Measurements from ENCODE around the gene PAX8. TPM values are rescaled to one million over a fixed set of nuclear protein-coding genes. Genes with fewer than 3 reads are reported as not detected.

Gene PAX8
- total RNA-seq, 1 experiment from 2014 or later, result 3.4 TPM

- no peaks in the 10 kb centered on the region for H3F3A ChIP-seq (ENCODE audit: low read length, unreplicated experiment)
- no peak overlapping the region for H3K27ac ChIP-seq (ENCODE audit: low read length)
- ChIA-PET POLR2A (ENCODE audit: unreplicated experiment) (no interaction called here), CTCF (no interaction called here)
- no peaks in the 10 kb centered on the region for H3K79me2 ChIP-seq (ENCODE audit: low read length)
- no peaks in the 10 kb centered on the region for H3K27me3 ChIP-seq (ENCODE audit: low read length)
- intact Hi-C loops (cut with micrococcal nuclease), result no loop called here
- no peak overlapping the region for H3K4me3 ChIP-seq (ENCODE audit: low read length)
- no peaks in the 10 kb centered on the region for H3K9me3 ChIP-seq (ENCODE audit: low read length)
- H3K4me1 ChIP-seq (ENCODE audit: insufficient read depth, low read length), result 0 out of 2 replicates have a peak, but pooled peaks cover 4% of the 10 kb centered on the region
- ATAC-seq, result no peak
- no peaks in the 10 kb centered on the region for H4K20me1 ChIP-seq (ENCODE audit: low read length)
- H3K36me3 ChIP-seq (ENCODE audit: low read depth, low read length), result no peaks in the 10 kb centered on the region
- DNase-seq, result no peak
- H2AFZ ChIP-seq (ENCODE audit: low read length), result no peak overlapping the region
- no peaks in the 10 kb centered on the region for H3K9me2 ChIP-seq (replicated peaks; ENCODE audit: low read length)
- no peak overlapping the region for H3K4me2 ChIP-seq (ENCODE audit: low read length)
- no TSS peak for BruUV-seq (replicated peaks)
- H3K9ac ChIP-seq (ENCODE audit: low read length), result no peak overlapping the region
- TF ChIP-seq CTCF (conservative IDR thresholded peaks at IDR 0.05; ENCODE audit: low read depth, low read length) (no peak), EZH2phosphoT487 (IDR thresholded peaks at IDR 0.05; ENCODE audit: borderline replicate concordance, low read length) (no peak), EZH2 (IDR thresholded peaks at IDR 0.05; ENCODE audit: low read length, unreplicated experiment) (no peak)
Measured at GRCh38 chr2:113300281-113300680, 21.6 kb upstream of the PAX8 start.

DNA sequence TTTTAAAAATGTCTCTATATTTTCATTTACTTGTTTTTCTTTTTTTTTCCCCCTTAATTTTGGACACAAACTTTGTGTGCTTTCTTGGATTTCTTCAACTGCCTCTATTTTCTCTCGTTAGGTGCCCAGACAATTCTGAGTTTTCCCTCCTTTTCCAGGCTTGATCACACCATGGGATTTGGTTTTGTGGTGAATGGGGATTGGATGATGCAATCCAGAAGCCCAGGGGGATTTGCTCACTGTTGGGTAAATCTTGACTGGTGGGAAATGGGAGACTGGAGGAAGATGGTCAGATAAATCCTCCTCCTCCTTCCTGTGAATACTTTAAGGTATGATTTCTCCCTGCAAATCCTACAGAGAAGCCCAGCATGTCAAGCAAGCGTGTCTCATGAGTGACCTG is 19.5 kb upstream of the PAX8 start:
- CTCF ChIA-PET, result no interaction called here

More for the DNA sequence above, 19.5 kb upstream of the PAX8 start:
- H3F3A ChIP-seq (ENCODE audit: low read length, unreplicated experiment), result no peaks in the 10 kb centered on the region
- intact Hi-C loops (cut with micrococcal nuclease), result loop anchor here (1.0 kb wide), 1 partner anchor 72 kb away; no protein-coding TSS in a partner anchor
- POLR2A ChIA-PET (ENCODE audit: unreplicated experiment), result no interaction called here
- no peak overlapping the region for H3K9ac ChIP-seq (ENCODE audit: low read length)
- no peaks in the 10 kb centered on the region for H4K20me1 ChIP-seq (ENCODE audit: low read length)
- H3K4me1 ChIP-seq (ENCODE audit: insufficient read depth, low read length), result 0 out of 2 replicates have a peak, but pooled peaks cover 4% of the 10 kb centered on the region
- no peaks in the 10 kb centered on the region for H3K9me2 ChIP-seq (replicated peaks; ENCODE audit: low read length)
- TF ChIP-seq EZH2 (IDR thresholded peaks at IDR 0.05; ENCODE audit: low read length, unreplicated experiment) (no peak), CTCF (conservative IDR thresholded peaks at IDR 0.05; ENCODE audit: low read depth, low read length) (no peak), EZH2phosphoT487 (IDR thresholded peaks at IDR 0.05; ENCODE audit: borderline replicate concordance, low read length) (no peak)
- H2AFZ ChIP-seq (ENCODE audit: low read length), result no peak overlapping the region
- H3K4me2 ChIP-seq (ENCODE audit: low read length), result no peak overlapping the region
- no peak for DNase-seq
- no peaks in the 10 kb centered on the region for H3K36me3 ChIP-seq (ENCODE audit: low read depth, low read length)
- no peaks in the 10 kb centered on the region for H3K27me3 ChIP-seq (ENCODE audit: low read length)
- H3K9me3 ChIP-seq (ENCODE audit: low read length), result no peaks in the 10 kb centered on the region
- no peak for ATAC-seq
- no TSS peak for BruUV-seq (replicated peaks)
- no peak overlapping the region for H3K4me3 ChIP-seq (ENCODE audit: low read length)
- H3K27ac ChIP-seq (ENCODE audit: low read length), result no peak overlapping the region
- no peaks in the 10 kb centered on the region for H3K79me2 ChIP-seq (ENCODE audit: low read length)
